Activated naive CD8-positive, alpha-beta T cell treated with anti-CD3 and anti-CD28 coated beads, Interleukin-2, amount 10 ng/mL, durations not matched to agents 7 days and 5 days (primary cell): ENCODE measurements around the gene CDH4. TPM values are rescaled to one million over a fixed set of nuclear protein-coding genes. Genes with fewer than 3 reads are reported as not detected.
A peak's percentile ranks its signal among the peaks of the same experiment; 100 is the strongest.

Experiments
- ATAC-seq: fragments of 150-1000 bp; cut with Tn5 transposase; one replicate; pipeline ENCODE4 v1.10.0; 2021; ENCODE audit warnings: low read depth, moderate library complexity
- POLR2A ChIA-PET: fragments of 350-600 bp; sonication (Branson Sonifier 250); formaldehyde crosslinking; loops from one replicate; lab custom pipeline; 2021; ENCODE audit warnings: antibody characterized with exemption; lab: Charles Lee
- DNase-seq: peaks from one replicate; pipeline ENCODE4 v3.0.0; 2021
- H3K27ac Mint-ChIP-seq: one replicate; pipeline ENCODE4 v1.8.0; 2022; ENCODE audit warnings: mild to moderate bottlenecking, mixed read lengths
- H3K27me3 Mint-ChIP-seq: one replicate; pipeline ENCODE4 v1.8.0; 2022; ENCODE audit warnings: mild to moderate bottlenecking, moderate library complexity, mixed read lengths
- H3K36me3 Mint-ChIP-seq: one replicate; pipeline ENCODE4 v1.8.0; 2021; ENCODE audit warnings: mild to moderate bottlenecking, mixed read lengths
- H3K4me1 Mint-ChIP-seq: one replicate; pipeline ENCODE4 v1.8.0; 2021; ENCODE audit warnings: mixed read lengths
- H3K4me3 Mint-ChIP-seq: one replicate; pipeline ENCODE4 v1.8.0; 2022; ENCODE audit warnings: mild to moderate bottlenecking, moderate library complexity, mixed read lengths
- H3K9me3 Mint-ChIP-seq: one replicate; pipeline ENCODE4 v1.8.0; 2021; ENCODE audit warnings: mixed read lengths
- total RNA-seq, 2 experiments: library from RNA; stranded (reverse); gene quantifications; one replicate each; pipeline ENCODE4 v1.2.3, GENCODE V29; 2021

CDH4 gene
- total RNA-seq, 2 experiments from 2014 or later = 0.14 to 0.20 TPM

DNA sequence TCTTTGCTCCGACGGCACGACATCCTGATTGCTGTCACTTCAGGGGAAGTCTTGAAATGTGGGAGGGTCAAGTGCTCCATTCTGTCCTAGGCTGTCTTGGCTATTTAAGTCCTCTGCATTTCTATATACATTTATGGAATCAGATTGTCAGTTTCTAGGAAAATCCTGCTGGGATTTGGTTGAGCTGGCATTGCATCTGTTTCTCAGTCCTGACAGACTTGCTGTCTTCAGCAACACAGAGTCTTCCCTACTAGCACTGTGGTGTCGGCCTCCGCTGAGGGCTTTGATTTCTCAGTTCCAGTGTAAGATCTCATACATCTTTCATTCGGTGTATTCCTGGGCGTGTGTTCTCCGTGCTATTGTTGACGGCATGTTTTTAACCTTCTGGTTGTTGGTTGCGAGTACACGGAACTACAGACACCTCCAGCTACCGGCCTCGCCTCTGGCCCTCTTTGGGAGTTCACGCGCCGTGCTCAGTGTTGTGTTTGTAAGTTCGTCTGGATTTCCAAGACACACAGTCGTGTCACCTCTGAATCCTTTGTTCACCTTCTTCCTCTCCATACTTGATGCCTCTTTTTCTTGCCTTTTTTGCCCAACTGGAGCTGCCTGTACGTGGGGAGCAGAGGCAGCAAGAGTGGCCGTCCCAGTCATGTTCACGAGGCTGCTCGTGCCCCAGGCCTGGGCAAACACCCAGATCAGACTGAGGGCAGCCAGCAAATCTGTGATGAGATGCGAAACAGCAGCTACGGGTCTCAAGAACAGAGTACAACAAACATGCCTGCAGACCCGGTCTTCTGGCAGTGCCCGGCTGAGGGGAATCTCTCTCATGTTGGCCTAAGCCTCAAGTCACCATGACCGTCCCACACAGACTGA is 720.8 kb downstream of the CDH4 start:
- Mint-ChIP-seq H3K9me3 (no peaks in the 10 kb centered on the region), H3K4me3 (no peak overlapping the region), H3K36me3 (peaks cover 13% of the 10 kb centered on the region), H3K27me3 (no peaks in the 10 kb centered on the region), H3K27ac (no peak overlapping the region), H3K4me1 (no peaks in the 10 kb centered on the region)
- POLR2A ChIA-PET = no interaction called here
- no peak for ATAC-seq
- DNase-seq = no peak

DNA sequence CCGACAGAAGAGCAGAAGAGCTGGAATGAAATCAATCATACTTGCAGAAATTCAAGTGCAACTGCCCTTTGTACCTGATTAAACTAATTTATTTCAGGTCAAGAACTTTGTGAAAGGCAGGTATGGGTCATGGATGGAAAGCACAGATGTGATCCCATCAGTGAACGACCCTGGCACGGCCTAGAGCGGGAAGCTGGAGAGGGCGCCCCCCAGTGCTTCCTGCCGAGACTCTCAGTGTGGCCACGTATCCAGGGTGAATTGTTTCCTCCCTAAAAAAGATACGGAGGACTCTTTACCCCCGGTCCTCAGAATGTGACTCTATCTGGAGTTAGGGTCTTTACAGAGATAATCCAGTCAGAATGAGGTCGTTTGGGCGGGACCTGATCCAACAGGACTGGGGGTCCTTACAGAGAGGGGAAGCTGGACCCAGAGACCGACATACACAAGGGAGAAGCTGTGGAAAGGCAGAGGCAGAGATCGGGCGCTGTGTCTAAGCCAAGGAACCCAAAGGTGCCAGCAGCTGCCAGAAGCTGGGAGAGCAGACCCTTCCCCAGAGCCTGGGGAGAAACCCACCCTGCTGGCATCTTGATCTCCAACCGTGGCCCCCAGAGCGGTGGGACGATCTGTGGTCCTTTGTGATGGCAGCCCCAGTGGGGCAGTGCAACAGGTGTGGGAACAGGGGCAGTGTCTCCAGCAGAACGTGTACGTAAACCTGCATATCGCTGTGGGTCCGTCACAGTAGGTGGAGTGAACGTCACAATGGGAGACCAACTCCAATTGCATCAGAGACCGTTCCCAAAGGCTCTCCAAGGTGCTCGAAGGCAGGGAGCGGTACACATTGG is 721.7 kb downstream of the CDH4 start:
- Mint-ChIP-seq H3K4me3 (no peak overlapping the region), H3K27me3 (no peaks in the 10 kb centered on the region)
- POLR2A ChIA-PET = no interaction called here

DNA sequence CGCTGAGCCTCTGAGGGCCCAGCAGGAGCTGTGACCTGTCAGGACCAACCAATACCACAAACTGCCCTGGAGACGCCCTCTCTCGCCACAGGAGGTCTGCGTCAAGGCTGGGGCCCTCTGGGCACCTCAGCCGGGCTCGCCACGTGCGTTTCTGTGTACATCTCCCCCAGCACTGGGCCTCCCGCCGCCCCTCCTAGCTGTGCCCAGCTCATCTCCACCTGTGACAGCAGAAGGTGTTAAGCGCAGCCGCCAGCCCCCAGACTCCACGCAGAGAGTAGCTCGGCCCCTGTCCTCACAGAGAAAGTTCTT is 722.2 kb downstream of the CDH4 start:
- H3K9me3 Mint-ChIP-seq = no peaks in the 10 kb centered on the region
- no peak overlapping the region for H3K27ac Mint-ChIP-seq
- POLR2A ChIA-PET = no interaction called here
- DNase-seq = no peak
- H3K4me3 Mint-ChIP-seq = no peak overlapping the region
- no peak for ATAC-seq
- peaks cover 15% of the 10 kb centered on the region for H3K36me3 Mint-ChIP-seq
- no peaks in the 10 kb centered on the region for H3K27me3 Mint-ChIP-seq
- no peaks in the 10 kb centered on the region for H3K4me1 Mint-ChIP-seq

More for the DNA sequence above, 721.7 kb downstream of the CDH4 start:
- Mint-ChIP-seq H3K27ac (no peak overlapping the region), H3K9me3 (no peaks in the 10 kb centered on the region), H3K36me3 (peaks cover 14% of the 10 kb centered on the region), H3K4me1 (no peaks in the 10 kb centered on the region)
- ATAC-seq = no peak
- DNase-seq = no peak

DNA sequence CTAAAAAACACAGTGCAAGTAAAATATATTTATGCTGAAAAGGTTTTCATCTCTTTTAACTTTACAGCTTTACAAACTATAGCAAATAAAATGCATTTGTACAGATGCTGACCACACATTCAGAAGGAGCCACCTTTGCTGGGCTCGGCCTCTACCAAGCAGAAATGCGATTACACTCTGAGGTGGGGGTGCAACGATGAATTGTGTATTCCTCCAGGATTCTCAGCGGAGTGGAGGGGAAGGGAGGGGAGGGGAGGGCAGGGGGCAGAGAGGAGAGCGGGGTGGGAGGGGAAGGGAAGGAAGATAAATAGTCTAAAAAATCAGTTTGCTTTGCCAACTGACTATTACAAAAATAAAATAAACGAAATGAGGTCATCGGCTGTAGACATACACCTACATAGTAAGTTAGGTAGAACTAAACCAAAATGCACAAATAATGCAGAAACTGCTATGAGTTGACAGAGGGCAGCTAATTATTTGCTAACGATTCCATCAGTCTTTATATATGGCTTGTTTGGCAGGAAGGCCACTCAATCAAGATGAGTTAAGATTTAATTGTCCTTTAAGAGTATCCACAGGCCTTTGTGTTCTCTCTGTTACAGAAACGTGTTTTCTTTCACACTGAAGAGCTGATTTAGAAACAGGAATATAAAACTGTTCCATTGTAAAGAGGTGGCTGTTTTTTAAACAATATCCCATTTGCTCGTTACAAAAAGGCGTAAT is 723.5 kb downstream of the CDH4 start:
- DNase-seq (no peak), ATAC-seq (no peak)
- Mint-ChIP-seq H3K9me3 (peaks cover 1% of the 10 kb centered on the region), H3K4me3 (no peak overlapping the region), H3K4me1 (no peaks in the 10 kb centered on the region), H3K27ac (no peak overlapping the region), H3K27me3 (no peaks in the 10 kb centered on the region), H3K36me3 (peaks cover 18% of the 10 kb centered on the region)
- POLR2A ChIA-PET = no interaction called here

DNA sequence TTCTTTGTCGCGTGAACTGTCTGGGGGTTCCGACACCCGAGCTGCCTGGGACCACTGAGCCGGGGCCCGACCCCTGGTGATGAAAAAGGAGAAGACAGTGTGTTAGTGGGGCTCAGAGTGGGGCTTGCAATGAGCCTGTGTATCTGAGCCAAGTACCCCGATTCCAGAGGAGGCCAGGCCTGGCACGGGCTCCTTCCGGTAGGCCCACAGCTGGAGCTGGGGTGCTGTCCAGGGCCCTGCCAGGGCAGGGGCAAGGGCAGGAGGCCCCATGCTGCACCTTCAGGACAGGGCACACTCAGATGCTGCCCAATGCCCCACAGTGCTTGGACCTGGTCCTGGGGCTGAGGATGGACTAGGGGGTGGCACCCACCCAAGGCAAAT is 724.2 kb downstream of the CDH4 start:
- Mint-ChIP-seq H3K4me1 (peaks cover 1% of the 10 kb centered on the region), H3K9me3 (peaks cover 3% of the 10 kb centered on the region), H3K4me3 (no peak overlapping the region), H3K27me3 (no peaks in the 10 kb centered on the region), H3K36me3 (peaks cover 25% of the 10 kb centered on the region), H3K27ac (no peak overlapping the region)
- no peak for DNase-seq
- POLR2A ChIA-PET = no interaction called here
- ATAC-seq = no peak

DNA sequence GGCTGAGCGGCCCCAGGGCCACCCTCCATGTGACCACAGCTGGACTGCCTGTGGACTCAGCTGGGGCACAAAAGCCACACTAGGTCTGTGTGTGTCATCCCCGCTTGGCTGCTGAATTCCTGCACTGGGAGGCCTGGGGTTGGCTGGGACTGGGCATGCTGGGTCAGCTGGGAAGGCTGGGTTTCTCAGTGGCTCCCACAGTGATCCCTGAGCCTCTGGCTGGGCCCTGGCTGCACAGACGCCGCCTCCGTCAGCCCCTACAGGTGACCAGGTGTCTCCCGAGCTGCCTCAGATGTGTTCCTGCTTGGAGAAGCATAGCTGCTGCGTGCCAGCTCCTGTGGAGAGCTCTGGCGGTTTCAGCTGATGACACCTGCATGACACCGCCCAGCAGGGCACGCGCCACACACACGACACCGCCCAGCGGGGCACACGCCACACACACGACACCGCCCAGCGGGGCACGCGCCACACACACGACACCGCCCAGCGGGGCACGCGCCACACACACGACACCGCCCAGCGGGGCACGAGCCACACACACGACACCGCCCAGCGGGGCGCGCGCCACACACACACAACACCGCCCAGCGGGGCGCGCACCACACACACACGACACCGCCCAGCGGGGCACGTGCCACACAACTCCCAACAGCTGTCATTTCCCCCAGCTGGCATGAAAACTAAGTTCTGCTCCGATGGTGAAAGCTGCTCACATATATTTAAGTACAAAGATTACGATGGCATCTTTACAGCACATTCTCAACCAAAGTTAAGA is 724.8 kb downstream of the CDH4 start:
- H3K4me1 Mint-ChIP-seq = peaks cover 4% of the 10 kb centered on the region
- H3K27ac Mint-ChIP-seq = no peak overlapping the region
- no peak overlapping the region for H3K4me3 Mint-ChIP-seq
- DNase-seq (no peak), ATAC-seq (no peak)
- POLR2A ChIA-PET = no interaction called here
- H3K9me3 Mint-ChIP-seq = peaks cover 5% of the 10 kb centered on the region
- no peaks in the 10 kb centered on the region for H3K27me3 Mint-ChIP-seq
- peaks cover 29% of the 10 kb centered on the region for H3K36me3 Mint-ChIP-seq

DNA sequence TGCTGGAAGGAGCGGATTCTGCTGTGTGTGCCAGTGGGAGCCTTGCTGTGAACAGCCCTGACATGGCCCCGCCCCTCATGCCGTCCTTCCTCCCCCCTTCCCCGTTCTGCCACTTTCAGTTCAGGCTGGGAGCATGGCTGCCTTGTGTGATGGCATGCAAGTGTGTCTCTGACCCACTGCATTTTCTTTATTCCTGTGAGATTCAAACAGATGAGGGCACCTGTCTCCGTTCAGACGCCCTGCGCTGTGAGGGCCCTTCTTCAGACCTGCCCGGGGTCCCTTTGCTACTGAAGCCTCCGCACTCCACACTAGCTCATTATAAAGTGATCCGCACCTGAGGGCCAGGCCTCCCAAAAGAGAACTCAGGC is 725.3 kb downstream of the CDH4 start:
- peaks cover 31% of the 10 kb centered on the region for H3K36me3 Mint-ChIP-seq

DNA sequence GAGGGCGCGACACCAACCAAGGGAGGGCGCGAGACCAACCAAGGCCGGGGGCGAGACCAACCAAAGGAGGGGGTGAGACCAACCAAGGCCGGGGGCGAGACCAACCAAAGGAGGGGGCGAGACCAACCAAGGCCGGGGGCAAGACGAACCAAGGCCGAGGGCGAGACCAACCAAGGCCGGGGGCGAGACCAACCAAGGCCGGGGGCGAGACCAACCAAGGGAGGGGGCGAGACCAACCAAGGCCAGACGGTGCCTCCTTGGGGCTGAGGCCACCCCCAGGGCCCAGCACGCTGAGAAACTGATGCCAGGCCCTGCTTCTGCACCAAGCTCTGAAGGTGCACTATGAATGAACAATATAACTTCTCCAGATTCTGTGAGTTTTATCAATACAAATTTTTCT is 726.4 kb downstream of the CDH4 start:
- ATAC-seq (no peak), DNase-seq (no peak)
- peaks cover 4% of the 10 kb centered on the region for H3K4me1 Mint-ChIP-seq
- H3K27me3 Mint-ChIP-seq = no peaks in the 10 kb centered on the region
- H3K36me3 Mint-ChIP-seq = peaks cover 30% of the 10 kb centered on the region
- H3K9me3 Mint-ChIP-seq = peaks cover 9% of the 10 kb centered on the region
- POLR2A ChIA-PET = no interaction called here
- no peak overlapping the region for H3K4me3 Mint-ChIP-seq
- no peak overlapping the region for H3K27ac Mint-ChIP-seq

More for the DNA sequence above, 725.3 kb downstream of the CDH4 start:
- no peak overlapping the region for H3K27ac Mint-ChIP-seq
- no peaks in the 10 kb centered on the region for H3K27me3 Mint-ChIP-seq
- peaks cover 9% of the 10 kb centered on the region for H3K9me3 Mint-ChIP-seq
- no peak for ATAC-seq
- no peak overlapping the region for H3K4me3 Mint-ChIP-seq
- POLR2A ChIA-PET = no interaction called here
- H3K4me1 Mint-ChIP-seq = peaks cover 4% of the 10 kb centered on the region
- DNase-seq = no peak

DNA sequence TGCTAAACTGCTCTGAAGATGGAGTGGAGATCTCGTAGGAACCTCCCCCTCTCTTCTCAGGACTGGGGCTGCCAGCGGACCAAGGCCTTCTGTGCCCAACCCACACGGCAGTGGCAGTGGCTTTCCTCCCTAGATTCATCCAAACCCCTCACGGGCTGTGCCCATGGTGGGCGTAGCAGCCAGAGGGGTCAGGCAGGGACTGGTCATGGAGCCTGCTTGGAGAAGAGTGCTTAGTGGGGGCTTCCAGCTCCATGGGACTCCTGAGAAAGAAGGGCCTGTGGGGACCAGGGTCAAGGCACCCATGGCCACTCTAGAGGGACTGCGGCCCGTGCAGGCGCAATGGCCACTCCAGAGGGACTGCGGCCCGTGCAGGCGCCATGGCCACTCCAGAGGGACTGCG is 727.0 kb downstream of the CDH4 start:
- H3K27me3 Mint-ChIP-seq = no peaks in the 10 kb centered on the region
- H3K27ac Mint-ChIP-seq = no peak overlapping the region
- POLR2A ChIA-PET = no interaction called here
- DNase-seq = no peak
- no peak overlapping the region for H3K4me3 Mint-ChIP-seq
- H3K9me3 Mint-ChIP-seq = peaks cover 13% of the 10 kb centered on the region
- peaks cover 35% of the 10 kb centered on the region for H3K36me3 Mint-ChIP-seq
- ATAC-seq = no peak
- peaks cover 4% of the 10 kb centered on the region for H3K4me1 Mint-ChIP-seq

DNA sequence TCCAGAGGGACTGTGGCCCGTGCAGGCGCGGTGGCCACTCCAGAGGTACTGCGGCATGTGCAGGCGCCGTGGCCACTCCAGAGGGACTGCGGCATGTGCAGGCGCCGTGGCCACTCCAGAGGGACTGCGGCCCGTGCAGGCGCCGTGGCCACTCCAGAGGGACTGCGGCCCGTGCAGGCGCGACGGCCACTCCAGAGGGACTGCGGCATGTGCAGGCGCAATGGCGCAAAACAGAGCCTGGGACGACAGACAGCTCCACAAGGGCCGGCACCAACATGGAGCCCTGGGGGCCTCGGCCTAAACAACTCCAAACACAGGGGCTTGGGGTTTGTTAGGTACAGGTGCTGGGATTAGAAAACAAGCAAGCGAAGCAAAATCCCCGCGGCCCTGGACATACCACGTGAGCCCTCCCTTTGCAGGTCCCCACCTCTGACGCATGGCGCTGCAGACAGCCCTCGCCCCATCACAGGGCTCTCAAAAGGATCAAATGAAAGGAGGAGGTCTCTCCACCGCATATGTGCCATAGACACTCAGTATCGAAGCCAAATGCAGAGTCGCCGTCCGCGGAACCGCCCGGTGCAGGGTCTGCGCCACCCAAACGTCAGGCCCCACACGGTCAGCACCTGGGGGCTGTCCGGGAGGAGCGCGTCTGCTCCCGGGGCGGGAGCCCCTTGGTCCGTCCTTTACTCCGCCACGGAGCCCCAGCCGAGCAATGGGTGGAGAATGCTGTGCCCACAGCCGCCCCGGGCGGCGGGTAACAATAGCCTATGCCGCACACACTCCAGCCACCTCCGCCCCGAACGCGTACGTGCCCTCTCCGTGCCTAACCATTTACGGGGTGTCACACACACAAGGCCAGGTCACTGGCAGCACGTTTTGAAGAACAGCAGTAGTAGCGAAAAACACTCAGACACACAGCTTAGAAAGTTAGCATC is 727.9 kb downstream of the CDH4 start:
- DNase-seq (no peak), ATAC-seq (no peak)
- Mint-ChIP-seq H3K4me1 (peaks cover 4% of the 10 kb centered on the region), H3K27ac (peak overlapping the region; percentile 60), H3K4me3 (no peak overlapping the region), H3K27me3 (no peaks in the 10 kb centered on the region), H3K36me3 (peaks cover 41% of the 10 kb centered on the region), H3K9me3 (peaks cover 15% of the 10 kb centered on the region)
- POLR2A ChIA-PET = no interaction called here

DNA sequence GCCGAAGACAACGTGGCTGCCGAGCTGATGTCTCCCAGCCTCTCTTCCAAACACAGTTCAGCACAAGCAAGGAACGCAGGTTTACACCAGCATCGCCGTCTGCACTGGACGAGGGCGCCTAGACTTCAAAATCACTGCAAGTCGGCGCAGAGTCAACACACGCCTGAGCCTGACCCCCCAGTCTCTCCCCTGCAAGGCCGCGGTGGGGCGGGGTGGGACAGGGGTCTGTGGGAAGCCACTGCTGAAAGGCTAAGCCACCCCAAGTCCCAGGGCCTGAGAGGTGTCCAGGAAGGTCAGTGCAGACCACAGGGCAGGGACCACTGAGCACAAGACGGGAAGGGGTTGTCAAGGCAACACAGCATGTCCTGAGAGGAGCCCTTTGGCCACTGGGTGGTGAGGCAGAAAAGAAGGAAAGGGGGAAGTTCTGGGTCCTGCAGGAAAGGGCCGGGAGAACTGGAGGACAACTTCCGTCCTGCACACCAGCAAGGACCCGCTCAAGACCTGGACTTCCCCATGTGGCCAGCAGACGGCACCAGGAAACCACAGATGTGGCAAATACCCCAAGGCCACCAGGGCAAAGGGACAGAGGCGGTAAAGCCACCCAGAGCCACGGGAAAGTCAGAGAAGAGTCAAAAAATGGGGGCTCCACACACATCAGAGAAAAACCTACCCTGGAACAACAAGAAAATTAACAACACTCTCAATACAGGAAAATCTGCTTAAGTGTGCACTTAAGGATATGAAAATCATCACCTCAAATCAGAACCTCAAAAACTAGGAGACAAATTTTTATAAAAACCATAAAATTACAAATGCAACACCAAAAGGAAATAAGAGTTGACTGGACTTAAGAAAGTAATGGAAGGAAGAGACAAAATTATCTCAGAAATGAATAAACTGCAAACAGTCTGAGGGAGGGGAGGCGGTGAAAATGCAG is 728.9 kb downstream of the CDH4 start:
- Mint-ChIP-seq H3K27me3 (no peaks in the 10 kb centered on the region), H3K4me3 (peak overlapping the region; percentile 44), H3K27ac (peak overlapping the region; percentile 79), H3K4me1 (peaks cover 4% of the 10 kb centered on the region), H3K9me3 (peaks cover 15% of the 10 kb centered on the region), H3K36me3 (peaks cover 41% of the 10 kb centered on the region)
- no peak for ATAC-seq
- DNase-seq = no peak
- POLR2A ChIA-PET = no interaction called here
